ENCODE data around the gene PDP2. TPM values are rescaled to one million over a fixed set of nuclear protein-coding genes. Genes with fewer than 3 reads are reported as not detected.
A peak's percentile ranks its signal among the peaks of the same experiment; 100 is the strongest.
"Not testable (repeated sequence)": the region's sequence is repeated elsewhere in the genome, so short reads cannot be mapped to it uniquely, and the experiment has no call there.

The PDP2 gene
- total RNA-seq, 1 experiment from 2014 or later: 9.8 TPM

DNA sequence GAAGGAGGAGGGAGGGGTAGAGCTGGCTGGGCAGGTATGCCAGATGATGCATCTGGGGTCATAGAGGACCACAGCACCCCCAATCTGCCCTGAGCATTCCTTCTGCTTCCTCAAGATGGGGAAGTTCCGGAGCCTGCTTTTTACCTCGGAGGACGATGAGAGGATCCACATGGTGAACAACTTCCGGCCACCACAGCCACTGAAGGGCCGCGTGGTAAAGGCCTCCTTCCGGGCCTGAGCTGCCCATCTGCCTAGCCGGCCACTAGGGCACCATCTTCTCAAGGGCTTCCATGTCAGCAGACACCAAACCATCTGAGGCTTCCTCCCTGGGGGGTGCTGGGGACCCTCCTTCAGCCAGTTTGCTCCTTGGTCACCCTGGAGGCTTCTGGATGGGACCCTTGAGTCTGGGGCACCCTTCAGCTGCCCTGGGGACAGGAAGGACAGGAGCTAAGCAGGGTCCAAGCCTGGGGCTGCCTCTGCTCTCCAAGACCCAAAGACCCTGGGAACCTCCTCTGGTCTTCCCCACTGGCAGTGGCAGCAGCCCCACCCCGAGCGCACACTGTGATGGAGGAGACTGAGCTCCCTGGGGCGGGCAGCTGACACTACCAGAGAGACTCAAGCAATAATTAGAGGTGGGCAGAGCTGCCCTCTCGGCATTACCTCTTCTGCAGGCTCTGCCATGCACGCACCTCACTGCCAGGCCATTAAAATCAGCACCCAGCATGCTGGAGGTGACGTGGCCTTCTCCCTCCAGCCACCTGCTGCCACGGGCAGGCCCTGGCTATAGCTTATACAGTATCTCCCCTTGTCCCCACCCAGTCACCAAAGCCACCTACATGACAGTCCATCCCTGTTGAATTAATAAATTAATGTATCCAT is 26.8 kb upstream of the PDP2 start:
- DNase-seq (ENCODE audit: low spot score): no peak

DNA sequence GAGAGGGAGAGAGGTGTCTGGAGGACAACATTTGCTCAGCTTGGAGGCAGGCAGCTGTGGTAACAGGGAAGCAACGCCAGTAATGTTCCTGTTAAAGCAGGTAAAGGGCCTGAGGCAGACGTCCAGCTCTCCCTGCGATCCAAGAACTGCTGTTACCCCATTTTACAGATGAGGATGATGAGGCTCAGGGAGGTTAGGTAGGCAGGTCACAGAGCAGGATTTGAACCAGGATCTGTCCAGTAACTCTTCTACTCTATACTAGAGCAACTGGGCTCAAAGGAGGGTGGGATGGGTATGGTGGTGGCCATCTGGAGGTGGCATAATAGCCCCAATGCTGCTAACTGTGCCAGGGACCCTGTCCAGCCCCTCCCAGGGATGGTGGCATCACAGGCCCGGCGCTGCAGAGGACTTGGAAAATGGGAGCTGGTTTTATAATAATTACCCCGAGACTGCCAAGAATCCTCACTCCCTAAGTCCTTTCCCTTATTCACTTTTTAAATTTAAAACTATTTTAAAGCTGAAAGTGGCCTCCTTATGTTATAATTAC is 24.1 kb upstream of the PDP2 start:
- DNase-seq (ENCODE audit: low spot score): no peak

GRCh38 chr16:66856801-66857200 is 23.5 kb upstream of the PDP2 start:
- DNase-seq (ENCODE audit: low spot score): no peak

- no peak for DNase-seq (ENCODE audit: low spot score)
Observed at GRCh38 chr16:66857437-66857836, 22.9 kb upstream of the PDP2 start.

- DNase-seq (ENCODE audit: low spot score): peak; percentile 69
Observed at GRCh38 chr16:66858740-66859396, 21.4 kb upstream of the PDP2 start.

GRCh38 chr16:66859397-66860068 is 20.8 kb upstream of the PDP2 start:
- no peak for DNase-seq (ENCODE audit: low spot score)

GRCh38 chr16:66862023-66862520 is 18.2 kb upstream of the PDP2 start:
- no peak for DNase-seq (ENCODE audit: low spot score)

DNA sequence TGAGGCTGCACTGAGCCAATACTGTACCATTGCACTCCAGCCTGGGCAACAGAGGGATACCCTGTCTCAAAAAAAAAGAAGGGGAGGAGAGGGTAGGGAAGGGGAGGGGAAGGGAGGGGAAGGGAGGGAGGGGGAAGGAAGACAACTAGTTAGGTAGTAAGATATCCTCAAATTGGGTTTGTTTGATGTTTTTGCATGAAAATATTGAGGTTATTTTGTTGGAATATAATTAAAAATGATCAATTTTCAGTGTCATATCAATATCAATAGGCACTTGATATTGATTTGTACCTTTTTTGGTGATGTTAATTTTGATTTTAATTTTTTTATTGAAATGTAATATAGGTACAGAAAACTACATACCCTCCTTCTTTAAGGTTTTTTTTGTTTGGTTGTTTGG is 16.6 kb upstream of the PDP2 start:
- DNase-seq (ENCODE audit: low spot score): no peak

DNA sequence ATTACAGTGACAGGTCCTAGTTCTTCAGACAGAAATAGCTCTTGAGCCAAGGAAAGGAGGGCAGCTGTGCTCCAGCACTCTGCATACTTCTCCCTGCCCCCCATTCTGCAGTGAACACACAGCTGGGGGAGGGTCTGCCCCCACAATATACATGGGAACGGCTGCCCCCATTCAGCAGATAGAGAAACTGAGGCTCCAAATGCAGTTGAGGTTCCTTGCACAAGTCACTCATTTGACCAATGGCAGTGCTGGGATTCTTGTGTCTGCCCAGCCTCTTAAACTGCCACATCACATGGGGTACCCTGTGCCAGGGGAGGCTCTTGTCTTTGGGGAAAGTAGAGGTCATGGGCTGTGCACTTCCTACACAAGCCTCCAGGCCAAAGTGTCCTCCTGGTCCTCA is 10.9 kb upstream of the PDP2 start:
- no peak for DNase-seq (ENCODE audit: low spot score)

- DNase-seq (ENCODE audit: low spot score): not testable (repeated sequence)
Observed at GRCh38 chr16:66871363-66871762, 9.0 kb upstream of the PDP2 start.

DNA sequence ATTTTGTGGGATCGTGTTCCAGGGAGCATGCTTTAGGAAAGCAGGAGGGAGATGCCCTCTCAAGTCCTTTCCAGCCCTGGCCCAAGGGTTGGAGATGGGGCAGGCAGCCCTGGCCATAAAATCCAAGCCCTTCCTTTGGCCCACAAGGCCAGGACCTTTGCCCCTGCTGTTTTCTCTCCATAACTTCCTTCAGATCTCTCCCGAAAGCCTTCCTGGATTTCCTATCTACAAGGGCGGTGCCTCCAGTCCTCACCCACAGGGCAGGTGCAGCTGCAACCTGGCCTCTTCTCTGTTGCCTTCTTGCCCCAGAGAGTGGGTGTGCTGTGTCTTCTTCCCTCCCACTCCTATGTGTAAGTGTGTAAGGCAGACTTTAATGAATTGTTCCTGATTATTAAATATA is 8.5 kb upstream of the PDP2 start:
- DNase-seq (ENCODE audit: low spot score): no peak

DNA sequence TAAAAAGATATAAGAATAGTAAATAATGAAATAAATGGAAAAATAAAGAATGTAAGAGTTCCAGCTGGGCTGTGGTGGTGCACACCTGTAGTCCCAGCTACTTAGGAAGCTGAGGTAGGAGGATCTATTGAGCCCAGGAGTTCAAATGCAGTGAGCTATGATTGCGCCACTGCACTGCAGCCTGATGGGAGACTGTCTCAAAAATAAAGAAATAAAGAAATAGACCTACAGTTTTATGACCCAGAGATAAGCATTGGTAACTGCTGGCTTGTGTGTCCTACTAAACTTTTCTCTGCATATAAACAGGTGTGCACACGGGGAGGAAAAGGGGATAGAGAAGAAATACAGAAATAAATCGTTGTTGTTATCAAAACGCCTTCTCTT is 7.8 kb upstream of the PDP2 start:
- DNase-seq (ENCODE audit: low spot score): no peak

- DNase-seq (ENCODE audit: low spot score): peak; percentile 100
Observed at GRCh38 chr16:66872943-66873684, 7.2 kb upstream of the PDP2 start.

GRCh38 chr16:66873685-66874055 is 6.6 kb upstream of the PDP2 start:
- DNase-seq (ENCODE audit: low spot score): peak; percentile 29

DNA sequence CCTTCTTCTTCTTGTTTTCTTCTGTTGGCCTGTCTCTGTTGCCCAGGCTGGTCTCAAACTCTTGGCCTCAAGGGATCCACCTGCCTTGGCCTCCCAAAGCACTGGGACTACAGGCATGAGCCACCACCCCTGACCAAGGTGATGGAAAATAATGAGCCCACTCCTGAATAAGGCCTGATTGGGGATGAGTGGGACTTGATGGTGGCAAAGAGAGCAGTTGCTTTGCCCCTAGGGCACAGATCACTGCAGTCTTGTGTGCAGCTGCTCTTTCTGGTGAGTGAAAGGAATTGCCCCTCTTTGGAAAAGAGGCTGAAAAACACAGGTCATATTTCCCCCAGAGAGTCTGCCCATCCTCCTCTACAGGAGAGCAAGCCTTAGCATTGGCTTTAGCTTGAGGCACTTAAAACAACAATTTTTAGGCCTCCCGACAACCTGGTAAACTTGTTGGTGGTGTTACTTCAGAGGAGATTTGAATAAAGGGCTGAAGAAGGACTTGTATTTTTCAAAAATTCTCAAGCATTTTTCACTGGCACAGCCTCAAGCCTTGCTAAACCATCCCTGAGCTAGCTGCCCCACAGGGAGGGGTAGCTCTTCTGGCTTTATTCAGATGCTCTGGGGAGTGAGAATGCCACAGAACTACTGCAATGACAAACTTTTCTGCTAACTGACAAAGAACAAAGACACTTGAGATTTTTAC is 6.1 kb upstream of the PDP2 start:
- peak; percentile 36 for DNase-seq (ENCODE audit: low spot score)

- no peak for DNase-seq (ENCODE audit: low spot score)
Observed at GRCh38 chr16:66878067-66878466, 2.2 kb upstream of the PDP2 start.

DNA sequence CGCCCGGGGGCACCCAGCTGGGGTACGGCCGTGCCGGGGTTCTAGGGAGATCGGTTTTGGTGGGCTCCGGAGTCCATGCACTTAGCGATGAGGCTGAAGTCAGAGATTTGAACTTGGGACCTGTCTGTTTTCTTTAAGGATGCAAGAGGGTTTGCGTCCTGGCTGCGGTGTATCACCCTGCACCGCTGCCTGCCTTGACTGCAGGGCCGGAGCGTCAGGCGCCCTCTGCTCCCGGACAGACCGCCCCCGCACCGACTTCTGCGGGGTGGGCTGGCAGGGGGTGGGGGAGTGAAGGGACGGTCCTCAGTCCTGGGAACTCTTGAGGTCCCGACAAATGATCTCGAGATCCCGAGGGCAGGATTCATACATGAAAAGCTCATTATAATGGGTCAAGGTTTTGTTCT is 701 bp downstream of the PDP2 start:
- DNase-seq (ENCODE audit: low spot score): no peak

GRCh38 chr16:66881560-66881959 is 1.2 kb downstream of the PDP2 start:
- no peak for DNase-seq (ENCODE audit: low spot score)

- no peak for DNase-seq (ENCODE audit: low spot score)
Observed at GRCh38 chr16:66881964-66882508, 1.7 kb downstream of the PDP2 start.

DNA sequence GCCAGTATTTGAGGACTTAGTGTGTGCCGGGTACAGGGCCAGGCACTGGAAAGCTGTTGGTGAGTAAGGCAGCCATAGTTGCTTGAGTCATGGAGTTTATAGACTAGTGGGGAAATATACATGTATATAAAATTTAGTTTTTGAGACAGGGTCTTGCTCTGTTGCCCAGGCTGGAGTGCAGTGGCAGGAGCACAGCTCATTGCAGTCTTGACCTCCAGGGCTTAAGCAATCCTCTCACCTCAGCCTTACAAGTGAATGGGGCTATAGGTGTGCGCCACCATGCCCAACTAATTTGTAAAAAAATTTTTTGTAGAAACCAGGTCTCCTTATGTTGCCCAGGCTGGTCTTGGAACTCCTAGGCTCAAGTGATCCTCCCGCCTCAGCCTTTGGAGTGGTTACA is 2.4 kb downstream of the PDP2 start:
- no peak for DNase-seq (ENCODE audit: low spot score)

GRCh38 chr16:66885491-66885890 is 5.2 kb downstream of the PDP2 start:
- DNase-seq (ENCODE audit: low spot score): no peak
